ENCODE data around the gene NR6A1. TPM values are rescaled to one million over a fixed set of nuclear protein-coding genes. Genes with fewer than 3 reads are reported as not detected.
A peak's percentile ranks its signal among the peaks of the same experiment; 100 is the strongest.
"Not testable (repeated sequence)": the region's sequence is repeated elsewhere in the genome, so short reads cannot be mapped to it uniquely, and the experiment has no call there.

Gene NR6A1
- total RNA-seq, 1 experiment from 2014 or later, result 99.3 TPM

- H3K27me3 ChIP-seq (ENCODE audit: insufficient read depth, low read length), result no peaks in the 10 kb centered on the region
- Mint-ChIP-seq H3K4me1 (peaks cover 22 to 24% of the 10 kb centered on the region in 2 experiments), H3K9me3 (no peaks in the 10 kb centered on the region; a peak in 1 of 5 replicates), H3K27me3 (ENCODE audit: low read depth) (no peaks in the 10 kb centered on the region), H3K36me3 (ENCODE audit: insufficient read depth in 1 of 3, low read depth in 3 of 3) (peaks cover 23 to 30% (median 30%) of the 10 kb centered on the region in 3 experiments), H3K4me3 (no peak overlapping the region), H3K27ac (peak overlapping the region; percentile 59 to 97 (median 91))
- no peak overlapping the region for H4K8ac ChIP-seq (replicated peaks; ENCODE audit: insufficient read length, low read depth, low read length)
- peaks cover 8% of the 10 kb centered on the region; the same call in 1 of the 2 replicates for H3K79me2 ChIP-seq (ENCODE audit: insufficient read depth, low read length)
- H2AK5ac ChIP-seq (ENCODE audit: insufficient read length, low read length), result no peak overlapping the region
- H3K79me1 ChIP-seq (ENCODE audit: insufficient read depth, low read depth, low read length, poor library complexity, severe bottlenecking), result no peaks in the 10 kb centered on the region
- no peak overlapping the region for H4K91ac ChIP-seq (ENCODE audit: insufficient read length, low read depth, low read length)
- H3K4me1 ChIP-seq (ENCODE audit: insufficient read depth, low read length), result peaks cover 3% of the 10 kb centered on the region; the same call in 1 of the 2 replicates
- no peak overlapping the region for H2BK12ac ChIP-seq (ENCODE audit: insufficient read length, low read depth, low read length)
- no peak for TF ChIP-seq CTCF (conservative IDR thresholded peaks at IDR 0.05)
- no peak overlapping the region for H3K56ac ChIP-seq (ENCODE audit: insufficient read length, low read depth, low read length)
- no peak overlapping the region for H3K9ac ChIP-seq (ENCODE audit: extremely low read depth, insufficient read length, low read length)
- H2BK5ac ChIP-seq (ENCODE audit: insufficient read length, low read length), result no peak overlapping the region
- no peak overlapping the region for H2BK120ac ChIP-seq (ENCODE audit: low read depth, low read length, poor library complexity, severe bottlenecking)
- no peak overlapping the region for H3K18ac ChIP-seq (ENCODE audit: insufficient read length, low read depth, low read length)
- no peak overlapping the region for H3K14ac ChIP-seq (ENCODE audit: insufficient read depth, low read length)
- no peak overlapping the region for H2AFZ ChIP-seq (ENCODE audit: low read length)
- no peak overlapping the region for H4K5ac ChIP-seq (ENCODE audit: insufficient read length, low read depth, low read length)
- H3K4ac ChIP-seq (ENCODE audit: low read depth, low read length), result no peak overlapping the region
- peaks cover 2% of the 10 kb centered on the region for H4K20me1 ChIP-seq (ENCODE audit: control insufficient read depth, insufficient read depth, insufficient read length)
- no peak overlapping the region for H2BK20ac ChIP-seq (ENCODE audit: low read depth, low read length, poor library complexity, severe bottlenecking)
- no peak overlapping the region for H3K4me2 ChIP-seq (ENCODE audit: insufficient read depth, insufficient read length, low read length)
- no peak for DNase-seq
- peak overlapping the region; percentile 12 for H3K27ac ChIP-seq (ENCODE audit: insufficient read length, low read depth, low read length)
- no peak overlapping the region for H3K23ac ChIP-seq (ENCODE audit: insufficient read length, low read depth, low read length)
- H3K23me2 ChIP-seq (ENCODE audit: insufficient read length, low read depth, low read length, poor library complexity, severe bottlenecking), result no peaks in the 10 kb centered on the region
- H3K9me3 ChIP-seq (ENCODE audit: control insufficient read depth, low read depth, low read length), result no peaks in the 10 kb centered on the region
- H2BK15ac ChIP-seq (ENCODE audit: low read depth, low read length), result no peak overlapping the region
- H3T11ph ChIP-seq (ENCODE audit: low read length), result no peak overlapping the region
These were observed 36.0 kb downstream of the NR6A1 start for GRCh38 chr9:124735121-124735520.

GRCh38 chr9:124734741-124735083 lies 36.4 kb downstream of the NR6A1 start:
- H4K20me1 ChIP-seq (ENCODE audit: control insufficient read depth, insufficient read depth, insufficient read length); H3K27me3 Mint-ChIP-seq (ENCODE audit: low read depth): not testable (repeated sequence)
- H3K4me1 Mint-ChIP-seq, result peaks cover 22 to 24% of the 10 kb centered on the region in 2 experiments

More at GRCh38 chr9:124734741-124735083, 36.4 kb downstream of the NR6A1 start:
- not testable (repeated sequence) for H3K9ac ChIP-seq (ENCODE audit: extremely low read depth, insufficient read length, low read length); H3T11ph ChIP-seq (ENCODE audit: low read length); H3K27ac ChIP-seq (ENCODE audit: insufficient read length, low read depth, low read length); H3K23me2 ChIP-seq (ENCODE audit: insufficient read length, low read depth, low read length, poor library complexity, severe bottlenecking); H3K4me1 ChIP-seq (ENCODE audit: insufficient read depth, low read length); H3K9me3 Mint-ChIP-seq; H2AK5ac ChIP-seq (ENCODE audit: insufficient read length, low read length); H3K4ac ChIP-seq (ENCODE audit: low read depth, low read length); H2BK15ac ChIP-seq (ENCODE audit: low read depth, low read length); H2BK12ac ChIP-seq (ENCODE audit: insufficient read length, low read depth, low read length); H3K79me2 ChIP-seq (ENCODE audit: insufficient read depth, low read length); H3K14ac ChIP-seq (ENCODE audit: insufficient read depth, low read length); H2BK20ac ChIP-seq (ENCODE audit: low read depth, low read length, poor library complexity, severe bottlenecking); H2BK5ac ChIP-seq (ENCODE audit: insufficient read length, low read length); H3K56ac ChIP-seq (ENCODE audit: insufficient read length, low read depth, low read length); H3K9me3 ChIP-seq (ENCODE audit: control insufficient read depth, low read depth, low read length); H3K27me3 ChIP-seq (ENCODE audit: insufficient read depth, low read length); H4K8ac ChIP-seq (replicated peaks; ENCODE audit: insufficient read length, low read depth, low read length); H3K18ac ChIP-seq (ENCODE audit: insufficient read length, low read depth, low read length); DNase-seq; H3K4me3 Mint-ChIP-seq; H3K79me1 ChIP-seq (ENCODE audit: insufficient read depth, low read depth, low read length, poor library complexity, severe bottlenecking); H4K91ac ChIP-seq (ENCODE audit: insufficient read length, low read depth, low read length); H2AFZ ChIP-seq (ENCODE audit: low read length); H4K5ac ChIP-seq (ENCODE audit: insufficient read length, low read depth, low read length); H2BK120ac ChIP-seq (ENCODE audit: low read depth, low read length, poor library complexity, severe bottlenecking); H3K23ac ChIP-seq (ENCODE audit: insufficient read length, low read depth, low read length); H3K4me2 ChIP-seq (ENCODE audit: insufficient read depth, insufficient read length, low read length)
- H3K36me3 Mint-ChIP-seq (ENCODE audit: insufficient read depth in 1 of 3, low read depth in 3 of 3), result peaks cover 25 to 30% (median 28%) of the 10 kb centered on the region in 3 experiments
- peak overlapping the region; percentile 80 to 97 (median 91) for H3K27ac Mint-ChIP-seq
- no CpG with 5 or more reads among the region's 7 CpGs for WGBS (ENCODE audit: extremely low coverage, insufficient read length, low lambda C conversion rate)

Measured in H9 (cell line).